ENCODE data around the gene SIPA1L3. TPM values are rescaled to one million over a fixed set of nuclear protein-coding genes. Genes with fewer than 3 reads are reported as not detected.

SIPA1L3 gene
- total and polyA plus RNA-seq, 10 of the 15 experiments (the other 5 are each of a cell fraction or from before 2014, with no cell fraction given): 0.24 to 66.2 (median 19.1) TPM

DNA sequence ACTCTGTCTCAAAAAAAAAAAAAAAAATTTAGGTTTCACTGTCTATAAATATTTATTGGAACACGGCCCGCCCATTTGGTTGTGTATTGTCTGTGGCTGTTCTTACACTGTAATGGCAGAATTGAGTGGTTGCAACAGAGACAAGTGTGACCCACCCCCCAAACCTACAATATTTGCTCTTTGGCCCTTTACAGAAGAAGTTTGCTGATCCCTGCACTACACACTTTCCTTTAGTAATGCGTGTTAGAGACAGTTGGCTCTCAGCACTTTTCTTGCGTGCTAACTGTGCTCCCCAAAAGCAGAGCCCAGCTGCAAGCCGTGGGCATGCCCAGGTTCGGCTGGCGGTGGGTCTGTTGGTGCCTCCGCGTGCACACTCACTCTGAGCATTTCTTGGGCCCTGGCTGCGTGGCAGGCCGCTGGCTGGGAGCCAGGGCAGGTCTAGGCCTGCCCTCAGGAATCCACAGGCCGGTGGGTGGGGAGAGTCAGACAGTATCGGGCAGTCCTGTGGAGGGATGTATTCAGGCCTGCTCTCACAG lies 72.6 kb downstream of the SIPA1L3 start (continued):
- TF ChIP-seq BCL11A (IDR thresholded peaks at IDR 0.05; ENCODE audit: low read depth, low read length) (no peak), FOXK2 (IDR thresholded peaks at IDR 0.05) (no peak), RCOR1 (conservative IDR thresholded peaks at IDR 0.05; ENCODE audit: low read depth, low read length) (no peak), ZNF384 (IDR thresholded peaks at IDR 0.05; ENCODE audit: borderline replicate concordance, low read depth, low read length) (0 out of 2 replicates have a peak, but pooled peaks have one; percentile 41), NFXL1 (IDR thresholded peaks at IDR 0.05; ENCODE audit: borderline replicate concordance) (no peak), ZZZ3 (IDR thresholded peaks at IDR 0.05; ENCODE audit: control insufficient read depth, insufficient read length, low read depth) (no peak), NRF1 (conservative IDR thresholded peaks at IDR 0.05; ENCODE audit: low read depth, low read length) (no peak), CBX3 (IDR thresholded peaks at IDR 0.05; ENCODE audit: borderline replicate concordance, low read depth) (no peak), HDAC6 (IDR thresholded peaks at IDR 0.05; ENCODE audit: unreplicated experiment) (no peak), ETV6 (conservative IDR thresholded peaks at IDR 0.05 in 1 of 2, IDR thresholded peaks at IDR 0.05 in 1 of 2; ENCODE audit: borderline replicate concordance in 1 of 2, low read depth in 1 of 2) (0 out of 4 replicates have a peak, but pooled peaks of 1 of the 2 experiments have one; percentile 36), SMAD5 (IDR thresholded peaks at IDR 0.05; ENCODE audit: low read depth) (no peak), LARP7 (IDR thresholded peaks at IDR 0.05) (peak; percentile 66; the same call in 1 of the 2 replicates), SMAD1 (IDR thresholded peaks at IDR 0.05; ENCODE audit: low read depth, partially characterized antibody) (peak; percentile 68)
- TF ChIP-seq, protein P1, sequence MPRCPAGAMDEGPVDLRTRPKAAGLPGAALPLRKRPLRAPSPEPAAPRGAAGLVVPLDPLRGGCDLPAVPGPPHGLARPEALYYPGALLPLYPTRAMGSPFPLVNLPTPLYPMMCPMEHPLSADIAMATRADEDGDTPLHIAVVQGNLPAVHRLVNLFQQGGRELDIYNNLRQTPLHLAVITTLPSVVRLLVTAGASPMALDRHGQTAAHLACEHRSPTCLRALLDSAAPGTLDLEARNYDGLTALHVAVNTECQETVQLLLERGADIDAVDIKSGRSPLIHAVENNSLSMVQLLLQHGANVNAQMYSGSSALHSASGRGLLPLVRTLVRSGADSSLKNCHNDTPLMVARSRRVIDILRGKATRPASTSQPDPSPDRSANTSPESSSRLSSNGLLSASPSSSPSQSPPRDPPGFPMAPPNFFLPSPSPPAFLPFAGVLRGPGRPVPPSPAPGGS (IDR thresholded peaks at IDR 0.05; ENCODE audit: borderline replicate concordance, insufficient read depth, low read depth, low read length, poor library complexity, severe bottlenecking): no peak
- TF ChIP-seq, protein P2, sequence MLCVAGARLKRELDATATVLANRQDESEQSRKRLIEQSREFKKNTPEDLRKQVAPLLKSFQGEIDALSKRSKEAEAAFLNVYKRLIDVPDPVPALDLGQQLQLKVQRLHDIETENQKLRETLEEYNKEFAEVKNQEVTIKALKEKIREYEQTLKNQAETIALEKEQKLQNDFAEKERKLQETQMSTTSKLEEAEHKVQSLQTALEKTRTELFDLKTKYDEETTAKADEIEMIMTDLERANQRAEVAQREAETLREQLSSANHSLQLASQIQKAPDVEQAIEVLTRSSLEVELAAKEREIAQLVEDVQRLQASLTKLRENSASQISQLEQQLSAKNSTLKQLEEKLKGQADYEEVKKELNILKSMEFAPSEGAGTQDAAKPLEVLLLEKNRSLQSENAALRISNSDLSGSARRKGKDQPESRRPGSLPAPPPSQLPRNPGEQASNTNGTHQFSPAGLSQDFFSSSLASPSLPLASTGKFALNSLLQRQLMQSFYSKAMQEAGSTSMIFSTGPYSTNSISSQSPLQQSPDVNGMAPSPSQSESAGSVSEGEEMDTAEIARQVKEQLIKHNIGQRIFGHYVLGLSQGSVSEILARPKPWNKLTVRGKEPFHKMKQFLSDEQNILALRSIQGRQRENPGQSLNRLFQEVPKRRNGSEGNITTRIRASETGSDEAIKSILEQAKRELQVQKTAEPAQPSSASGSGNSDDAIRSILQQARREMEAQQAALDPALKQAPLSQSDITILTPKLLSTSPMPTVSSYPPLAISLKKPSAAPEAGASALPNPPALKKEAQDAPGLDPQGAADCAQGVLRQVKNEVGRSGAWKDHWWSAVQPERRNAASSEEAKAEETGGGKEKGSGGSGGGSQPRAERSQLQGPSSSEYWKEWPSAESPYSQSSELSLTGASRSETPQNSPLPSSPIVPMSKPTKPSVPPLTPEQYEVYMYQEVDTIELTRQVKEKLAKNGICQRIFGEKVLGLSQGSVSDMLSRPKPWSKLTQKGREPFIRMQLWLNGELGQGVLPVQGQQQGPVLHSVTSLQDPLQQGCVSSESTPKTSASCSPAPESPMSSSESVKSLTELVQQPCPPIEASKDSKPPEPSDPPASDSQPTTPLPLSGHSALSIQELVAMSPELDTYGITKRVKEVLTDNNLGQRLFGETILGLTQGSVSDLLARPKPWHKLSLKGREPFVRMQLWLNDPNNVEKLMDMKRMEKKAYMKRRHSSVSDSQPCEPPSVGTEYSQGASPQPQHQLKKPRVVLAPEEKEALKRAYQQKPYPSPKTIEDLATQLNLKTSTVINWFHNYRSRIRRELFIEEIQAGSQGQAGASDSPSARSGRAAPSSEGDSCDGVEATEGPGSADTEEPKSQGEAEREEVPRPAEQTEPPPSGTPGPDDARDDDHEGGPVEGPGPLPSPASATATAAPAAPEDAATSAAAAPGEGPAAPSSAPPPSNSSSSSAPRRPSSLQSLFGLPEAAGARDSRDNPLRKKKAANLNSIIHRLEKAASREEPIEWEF (IDR thresholded peaks at IDR 0.05; ENCODE audit: insufficient replicate concordance, low read depth, low read length): no peak
- TF ChIP-seq, protein P3, sequence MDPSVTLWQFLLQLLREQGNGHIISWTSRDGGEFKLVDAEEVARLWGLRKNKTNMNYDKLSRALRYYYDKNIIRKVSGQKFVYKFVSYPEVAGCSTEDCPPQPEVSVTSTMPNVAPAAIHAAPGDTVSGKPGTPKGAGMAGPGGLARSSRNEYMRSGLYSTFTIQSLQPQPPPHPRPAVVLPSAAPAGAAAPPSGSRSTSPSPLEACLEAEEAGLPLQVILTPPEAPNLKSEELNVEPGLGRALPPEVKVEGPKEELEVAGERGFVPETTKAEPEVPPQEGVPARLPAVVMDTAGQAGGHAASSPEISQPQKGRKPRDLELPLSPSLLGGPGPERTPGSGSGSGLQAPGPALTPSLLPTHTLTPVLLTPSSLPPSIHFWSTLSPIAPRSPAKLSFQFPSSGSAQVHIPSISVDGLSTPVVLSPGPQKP (IDR thresholded peaks at IDR 0.05; ENCODE audit: low read depth, low read length): no peak
- TF ChIP-seq, protein P4, sequence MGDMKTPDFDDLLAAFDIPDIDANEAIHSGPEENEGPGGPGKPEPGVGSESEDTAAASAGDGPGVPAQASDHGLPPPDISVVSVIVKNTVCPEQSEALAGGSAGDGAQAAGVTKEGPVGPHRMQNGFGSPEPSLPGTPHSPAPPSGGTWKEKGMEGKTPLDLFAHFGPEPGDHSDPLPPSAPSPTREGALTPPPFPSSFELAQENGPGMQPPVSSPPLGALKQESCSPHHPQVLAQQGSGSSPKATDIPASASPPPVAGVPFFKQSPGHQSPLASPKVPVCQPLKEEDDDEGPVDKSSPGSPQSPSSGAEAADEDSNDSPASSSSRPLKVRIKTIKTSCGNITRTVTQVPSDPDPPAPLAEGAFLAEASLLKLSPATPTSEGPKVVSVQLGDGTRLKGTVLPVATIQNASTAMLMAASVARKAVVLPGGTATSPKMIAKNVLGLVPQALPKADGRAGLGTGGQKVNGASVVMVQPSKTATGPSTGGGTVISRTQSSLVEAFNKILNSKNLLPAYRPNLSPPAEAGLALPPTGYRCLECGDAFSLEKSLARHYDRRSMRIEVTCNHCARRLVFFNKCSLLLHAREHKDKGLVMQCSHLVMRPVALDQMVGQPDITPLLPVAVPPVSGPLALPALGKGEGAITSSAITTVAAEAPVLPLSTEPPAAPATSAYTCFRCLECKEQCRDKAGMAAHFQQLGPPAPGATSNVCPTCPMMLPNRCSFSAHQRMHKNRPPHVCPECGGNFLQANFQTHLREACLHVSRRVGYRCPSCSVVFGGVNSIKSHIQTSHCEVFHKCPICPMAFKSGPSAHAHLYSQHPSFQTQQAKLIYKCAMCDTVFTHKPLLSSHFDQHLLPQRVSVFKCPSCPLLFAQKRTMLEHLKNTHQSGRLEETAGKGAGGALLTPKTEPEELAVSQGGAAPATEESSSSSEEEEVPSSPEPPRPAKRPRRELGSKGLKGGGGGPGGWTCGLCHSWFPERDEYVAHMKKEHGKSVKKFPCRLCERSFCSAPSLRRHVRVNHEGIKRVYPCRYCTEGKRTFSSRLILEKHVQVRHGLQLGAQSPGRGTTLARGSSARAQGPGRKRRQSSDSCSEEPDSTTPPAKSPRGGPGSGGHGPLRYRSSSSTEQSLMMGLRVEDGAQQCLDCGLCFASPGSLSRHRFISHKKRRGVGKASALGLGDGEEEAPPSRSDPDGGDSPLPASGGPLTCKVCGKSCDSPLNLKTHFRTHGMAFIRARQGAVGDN (IDR thresholded peaks at IDR 0.05): peak; percentile 94

Data from GM12878 (cell line).